BJ (cell line): ENCODE data around the gene NMUR2. TPM values are rescaled to one million over a fixed set of nuclear protein-coding genes. Genes with fewer than 3 reads are reported as not detected.

Source experiments
- CTCF ChIA-PET: fragments of 350-600 bp; formaldehyde crosslinking; extraction: SDS; loops from one replicate; lab custom pipeline; 2021; ENCODE audit warnings: antibody characterized with exemption, inconsistent platforms; lab: Yijun Ruan, JAX
- POLR2A ChIA-PET: fragments of 300-600 bp; sonication (Branson Sonifier 250); formaldehyde crosslinking; extraction: SDS; loops from one replicate; lab custom pipeline; 2021; ENCODE audit warnings: antibody characterized with exemption; lab: Charles Lee
- DNase-seq: peaks from one replicate; pipeline ENCODE4 v3.0.0-alpha.2; 2011; ENCODE audit warnings: low read depth
- H3K27me3 ChIP-seq: 2 replicates; pipeline ENCODE4 v1.6.0; 2011; ENCODE audit warnings: low read length; ENCODE audit not compliant: control insufficient read depth, insufficient read depth
- H3K36me3 ChIP-seq: 2 replicates; pipeline ENCODE4 v1.5.1; 2011; ENCODE audit warnings: low read length; ENCODE audit not compliant: control insufficient read depth, insufficient read depth
- H3K4me3 ChIP-seq: 2 replicates; pipeline ENCODE4 v1.5.1; 2011; ENCODE audit warnings: low read depth, mild to moderate bottlenecking, control low read depth, low read length
- polyA plus RNA-seq: library from polyadenylated mRNA; depleted of rRNA; stranded (reverse); fragments of >200 nt; gene quantifications from 2 replicates; pipeline ENCODE4 v1.2.3, GENCODE V29; 2011
- TF ChIP-seq, protein P1 (sequence below): IDR thresholded peaks from 2 replicates; pipeline ENCODE4 v1.5.1; 2011; ENCODE audit warnings: low read depth, mild to moderate bottlenecking, control low read depth, inconsistent platforms, low read length, moderate library complexity; ENCODE audit not compliant: insufficient read depth

NMUR2 gene
- polyA plus RNA-seq, 1 experiment, result not detected

DNA sequence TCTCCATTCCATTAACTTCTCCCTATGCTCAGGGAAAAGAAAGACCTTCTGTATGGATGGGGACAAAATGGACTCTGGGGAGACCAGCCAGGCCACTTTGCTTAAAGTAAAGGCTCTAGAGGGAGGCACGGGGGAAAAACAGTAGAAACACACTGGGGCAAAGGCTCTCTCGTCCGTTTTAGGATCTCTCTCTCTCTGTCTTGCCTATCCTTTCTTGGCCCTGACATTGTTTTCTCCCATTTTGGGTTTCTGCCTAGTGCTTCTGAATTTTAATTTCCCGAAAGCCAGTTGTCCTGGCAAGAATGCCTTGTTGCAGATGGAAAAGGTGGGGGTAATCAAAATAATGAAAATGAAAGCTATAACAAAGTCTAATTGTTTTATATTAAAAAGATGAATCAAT lies 28.2 kb downstream of the NMUR2 start:
- DNase-seq, result no peak
- H3K4me3 ChIP-seq, result no peak overlapping the region
- TF ChIP-seq, protein P1, sequence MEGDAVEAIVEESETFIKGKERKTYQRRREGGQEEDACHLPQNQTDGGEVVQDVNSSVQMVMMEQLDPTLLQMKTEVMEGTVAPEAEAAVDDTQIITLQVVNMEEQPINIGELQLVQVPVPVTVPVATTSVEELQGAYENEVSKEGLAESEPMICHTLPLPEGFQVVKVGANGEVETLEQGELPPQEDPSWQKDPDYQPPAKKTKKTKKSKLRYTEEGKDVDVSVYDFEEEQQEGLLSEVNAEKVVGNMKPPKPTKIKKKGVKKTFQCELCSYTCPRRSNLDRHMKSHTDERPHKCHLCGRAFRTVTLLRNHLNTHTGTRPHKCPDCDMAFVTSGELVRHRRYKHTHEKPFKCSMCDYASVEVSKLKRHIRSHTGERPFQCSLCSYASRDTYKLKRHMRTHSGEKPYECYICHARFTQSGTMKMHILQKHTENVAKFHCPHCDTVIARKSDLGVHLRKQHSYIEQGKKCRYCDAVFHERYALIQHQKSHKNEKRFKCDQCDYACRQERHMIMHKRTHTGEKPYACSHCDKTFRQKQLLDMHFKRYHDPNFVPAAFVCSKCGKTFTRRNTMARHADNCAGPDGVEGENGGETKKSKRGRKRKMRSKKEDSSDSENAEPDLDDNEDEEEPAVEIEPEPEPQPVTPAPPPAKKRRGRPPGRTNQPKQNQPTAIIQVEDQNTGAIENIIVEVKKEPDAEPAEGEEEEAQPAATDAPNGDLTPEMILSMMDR, result no peak
- ChIA-PET POLR2A (no interaction called here), CTCF (no interaction called here)
- no peaks in the 10 kb centered on the region for H3K36me3 ChIP-seq
- no peaks in the 10 kb centered on the region for H3K27me3 ChIP-seq

DNA sequence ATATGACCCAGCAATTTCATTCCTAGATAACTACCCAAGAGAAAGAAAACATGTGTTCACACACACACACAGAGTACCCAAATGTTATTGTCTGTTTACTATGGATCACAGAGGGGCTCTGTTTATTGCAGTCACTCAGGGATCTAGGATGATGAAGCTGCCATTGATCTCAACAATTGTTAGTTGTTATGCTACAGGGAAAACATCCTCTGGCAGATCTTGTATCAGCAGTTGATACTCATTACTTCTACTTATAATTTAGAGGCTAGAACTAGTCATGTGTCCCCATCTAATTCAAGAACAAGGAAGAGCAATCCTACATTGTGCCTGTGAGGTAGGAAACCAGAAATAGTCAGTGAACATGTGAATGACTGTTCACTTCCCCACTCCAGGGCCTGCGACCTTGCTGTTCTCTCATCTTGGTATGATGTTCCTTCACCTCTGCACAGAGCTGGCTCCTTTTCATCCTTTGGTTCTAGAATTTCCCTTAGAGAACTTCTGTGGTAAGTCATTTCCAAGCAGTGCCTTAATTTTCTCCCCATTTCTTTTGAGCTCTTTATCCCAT lies 30.3 kb downstream of the NMUR2 start:
- Histone ChIP-seq H3K27me3 (no peaks in the 10 kb centered on the region), H3K4me3 (no peak overlapping the region), H3K36me3 (no peaks in the 10 kb centered on the region)
- TF ChIP-seq, protein P1, result no peak
- POLR2A ChIA-PET, result no interaction called here
- CTCF ChIA-PET, result interaction anchor here (0.8 kb wide), 1 partner anchor 10 kb away, joined by 3 read pairs; no protein-coding TSS in a partner anchor
- no peak for DNase-seq

DNA sequence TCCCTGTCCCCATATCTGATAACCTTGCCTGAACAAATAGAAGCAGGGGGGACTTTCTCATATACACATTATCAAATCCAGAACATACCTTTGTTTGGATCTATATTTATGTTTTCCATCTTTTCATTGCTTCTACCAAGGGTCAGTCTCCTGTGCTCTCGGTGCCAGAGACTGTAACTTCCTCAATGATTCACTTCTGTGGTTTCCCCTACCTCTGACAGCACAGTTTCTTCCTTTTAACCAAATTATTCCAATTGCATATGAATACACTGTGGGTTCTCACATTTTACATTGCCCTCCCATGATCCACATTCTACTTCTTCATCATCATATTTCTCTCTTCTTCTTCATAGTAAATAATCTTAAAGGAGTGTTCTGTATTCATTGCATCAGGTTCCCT lies 32.2 kb downstream of the NMUR2 start:
- Histone ChIP-seq H3K4me3 (no peak overlapping the region), H3K27me3 (no peaks in the 10 kb centered on the region), H3K36me3 (no peaks in the 10 kb centered on the region)
- TF ChIP-seq, protein P1, result no peak
- no peak for DNase-seq
- ChIA-PET POLR2A (no interaction called here), CTCF (no interaction called here)

DNA sequence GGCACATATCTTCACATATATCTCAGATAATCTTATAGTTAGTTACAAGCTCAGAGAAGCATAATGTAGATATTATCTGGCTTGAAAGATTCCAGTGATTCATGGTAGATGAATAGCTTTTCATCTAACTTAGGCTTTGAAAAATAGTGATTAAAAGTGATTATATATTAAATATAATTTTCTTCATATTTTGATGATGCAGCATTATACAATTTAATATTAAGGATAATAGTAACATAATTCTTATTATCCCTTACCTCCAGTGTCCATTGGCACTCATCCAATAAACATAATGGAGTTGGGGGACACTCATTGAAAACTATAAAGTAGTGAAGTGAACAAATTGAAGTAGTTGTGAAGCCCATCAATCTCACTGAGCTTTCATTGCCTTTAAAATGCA lies 35.8 kb downstream of the NMUR2 start:
- ChIA-PET CTCF (no interaction called here), POLR2A (no interaction called here)
- no peaks in the 10 kb centered on the region for H3K27me3 ChIP-seq
- no peaks in the 10 kb centered on the region for H3K36me3 ChIP-seq
- DNase-seq, result no peak
- TF ChIP-seq, protein P1, result no peak
- H3K4me3 ChIP-seq, result no peak overlapping the region

DNA sequence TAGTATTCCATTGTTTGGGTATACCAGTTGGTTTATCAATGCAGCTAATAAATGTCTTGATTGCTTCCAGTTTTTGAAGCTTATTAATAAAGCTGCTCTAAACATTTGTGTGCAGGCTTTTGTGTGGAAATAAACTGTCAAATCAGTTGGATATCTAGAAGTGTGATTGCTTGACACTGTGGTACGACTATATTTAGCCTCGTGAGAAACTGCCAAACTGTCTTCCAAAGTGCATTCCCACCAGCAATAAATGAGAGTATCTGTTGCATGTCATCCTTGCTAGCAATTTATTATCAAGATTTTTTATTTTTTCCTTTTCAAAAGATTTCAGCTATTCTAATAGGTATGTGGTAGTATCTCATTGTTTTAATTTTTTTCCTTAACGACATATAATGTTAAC lies 37.5 kb downstream of the NMUR2 start:
- Histone ChIP-seq H3K27me3 (no peaks in the 10 kb centered on the region), H3K36me3 (no peaks in the 10 kb centered on the region), H3K4me3 (no peak overlapping the region)
- ChIA-PET CTCF (no interaction called here), POLR2A (no interaction called here)
- no peak for DNase-seq
- TF ChIP-seq, protein P1, result no peak
